GM18498 (cell line): ENCODE measurements around the gene WWC1.

ENCODE experiments used
- ATAC-seq: cut with Tn5 transposase; IDR thresholded peaks from one replicate; pipeline ENCODE4 v1.9.1; 2021; ENCODE audit warnings: mild to moderate bottlenecking, moderate library complexity; ENCODE audit not compliant: unreplicated experiment

WWC1 gene

DNA sequence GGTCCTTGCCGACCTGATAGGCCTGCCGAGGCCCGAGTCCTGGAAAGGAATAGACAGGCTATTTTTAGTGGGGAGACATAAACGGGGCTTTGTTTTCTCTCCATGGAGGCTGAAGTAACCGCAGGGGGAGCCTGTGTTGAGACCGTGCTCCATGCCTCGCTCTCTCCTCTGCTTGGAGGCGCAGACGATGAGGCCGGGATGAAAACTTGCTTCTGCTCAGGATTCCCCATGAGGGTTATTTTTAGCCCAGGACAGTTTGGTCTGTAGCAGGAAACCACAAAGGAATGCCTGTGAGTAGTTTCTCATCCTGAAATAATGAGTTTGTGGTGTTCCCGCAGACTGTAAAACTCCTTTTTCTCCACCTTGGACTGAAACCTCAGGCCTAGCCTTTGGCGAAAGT is 112.9 kb downstream of the WWC1 start:
- no peak for ATAC-seq

DNA sequence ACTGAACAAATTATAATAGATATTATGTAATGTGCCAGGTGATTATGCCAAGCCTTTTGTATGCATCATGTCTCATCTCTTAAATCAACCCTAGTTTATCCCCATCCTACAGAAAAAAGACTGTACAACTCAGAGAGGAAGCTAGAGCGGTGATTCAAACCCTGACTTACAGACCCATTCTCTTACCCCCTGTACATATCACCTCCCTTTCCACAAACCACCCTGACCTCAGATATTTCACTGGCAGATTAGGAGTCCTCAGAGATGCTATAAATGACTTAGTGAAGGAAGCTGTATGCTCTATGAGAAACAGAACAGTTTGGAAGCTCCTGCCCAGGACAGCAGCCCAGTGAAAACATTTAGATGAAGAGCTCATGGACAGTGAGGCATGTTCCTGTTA is 115.8 kb downstream of the WWC1 start:
- ATAC-seq: no peak

DNA sequence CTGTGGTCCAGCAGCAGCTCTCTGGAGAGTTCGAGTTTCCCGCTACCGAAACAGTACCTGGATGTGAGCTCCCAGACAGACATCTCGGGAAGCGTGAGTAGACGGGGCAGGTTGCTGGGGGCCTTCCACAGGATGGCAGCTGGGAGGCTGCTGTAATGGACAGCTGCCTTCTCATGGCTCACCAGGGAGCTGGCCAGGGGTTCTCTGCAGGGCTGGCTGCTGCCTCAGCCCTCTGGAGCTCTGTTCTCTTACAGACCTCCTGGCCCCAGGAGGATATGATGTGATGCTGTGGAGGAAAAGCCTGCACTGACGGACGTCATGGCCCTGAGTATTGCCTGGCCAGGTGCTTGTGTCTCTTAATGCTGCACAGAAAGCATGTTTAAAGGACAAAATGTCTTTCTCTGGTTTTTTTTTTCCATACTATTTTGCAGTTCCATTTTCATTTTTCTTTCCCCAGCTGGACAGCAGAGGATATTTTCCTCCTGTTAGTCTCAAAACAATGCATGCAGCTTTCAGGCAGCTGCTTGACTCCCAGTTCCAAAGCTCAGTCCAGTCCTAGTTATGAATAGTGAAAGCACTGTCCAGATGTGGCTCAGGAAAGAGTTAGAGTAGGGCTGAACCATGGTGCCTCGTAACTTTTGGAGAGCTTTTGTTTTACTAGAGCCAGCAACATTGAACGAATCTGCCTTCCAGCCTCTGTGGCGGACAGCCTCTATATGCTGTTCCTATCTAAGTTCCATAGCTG is 117.3 kb downstream of the WWC1 start:
- ATAC-seq: no peak

DNA sequence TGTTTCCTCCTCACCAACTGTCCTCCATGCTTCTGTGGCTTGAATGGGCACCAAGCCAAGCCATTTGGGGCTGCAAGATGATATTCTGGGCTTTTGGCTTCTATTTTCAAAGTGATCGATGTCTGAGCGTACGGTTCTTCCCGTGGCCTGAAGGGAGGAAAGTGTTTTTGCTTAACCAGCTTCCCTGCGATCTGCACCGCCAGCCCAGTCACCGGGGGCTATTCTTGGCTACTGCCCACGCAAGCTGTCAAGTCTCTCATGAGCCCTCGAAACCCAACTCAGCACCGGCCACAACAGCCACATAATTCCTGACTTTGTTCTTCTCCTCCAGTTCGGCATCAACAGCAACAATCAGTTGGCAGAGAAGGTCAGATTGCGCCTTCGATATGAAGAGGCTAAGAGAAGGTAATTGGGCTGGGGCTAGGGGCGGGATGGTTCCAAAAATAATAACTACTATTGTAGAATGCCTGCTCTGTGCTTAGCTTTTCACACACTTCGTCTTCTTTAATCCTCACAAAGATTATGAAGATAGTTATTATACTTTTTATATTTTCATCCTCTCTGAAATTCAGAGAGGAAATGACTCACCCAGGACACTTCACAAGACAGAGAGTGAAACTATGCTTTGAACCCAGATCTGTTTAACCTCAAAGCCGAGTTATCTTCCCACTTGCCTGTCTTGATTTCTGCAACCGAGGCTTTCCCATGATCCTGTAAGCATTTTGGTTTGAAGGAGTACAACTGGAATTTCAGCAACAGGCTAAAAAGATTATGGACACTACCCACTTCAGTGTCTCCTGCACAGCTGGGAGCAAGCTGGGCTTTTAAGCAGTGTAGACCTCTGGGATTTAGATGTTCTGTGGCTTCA is 118.4 kb downstream of the WWC1 start:
- ATAC-seq: peak; percentile 50

GRCh38 chr5:168411871-168412270 is 120.4 kb downstream of the WWC1 start:
- ATAC-seq: no peak

- ATAC-seq: no peak
Observed at GRCh38 chr5:168413062-168413461, 121.6 kb downstream of the WWC1 start.

- no peak for ATAC-seq
Observed at GRCh38 chr5:168413596-168413995, 122.2 kb downstream of the WWC1 start.

- no peak for ATAC-seq
Observed at GRCh38 chr5:168415401-168415800, 124.0 kb downstream of the WWC1 start.

DNA sequence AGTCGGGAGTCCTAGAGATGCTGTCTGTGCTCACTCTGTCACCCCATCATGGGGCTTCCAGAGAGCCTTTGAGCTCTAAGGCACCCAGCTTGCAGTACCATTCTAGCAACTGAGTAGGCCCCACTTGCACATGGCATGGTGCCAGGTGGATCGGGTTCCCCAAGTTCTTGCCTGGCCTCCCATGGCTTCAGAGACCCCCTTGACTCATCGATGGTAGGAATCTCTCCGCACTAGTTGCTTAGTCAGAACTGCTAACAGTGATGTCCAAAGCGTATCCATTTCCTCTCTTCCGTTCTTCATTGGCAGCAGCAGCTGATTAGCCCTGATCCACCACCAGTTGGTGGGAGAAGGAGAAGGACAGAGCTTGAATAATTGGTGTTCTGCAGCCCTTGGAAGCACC is 124.5 kb downstream of the WWC1 start:
- no peak for ATAC-seq

- no peak for ATAC-seq
Observed at GRCh38 chr5:168417731-168418429, 126.4 kb downstream of the WWC1 start.

DNA sequence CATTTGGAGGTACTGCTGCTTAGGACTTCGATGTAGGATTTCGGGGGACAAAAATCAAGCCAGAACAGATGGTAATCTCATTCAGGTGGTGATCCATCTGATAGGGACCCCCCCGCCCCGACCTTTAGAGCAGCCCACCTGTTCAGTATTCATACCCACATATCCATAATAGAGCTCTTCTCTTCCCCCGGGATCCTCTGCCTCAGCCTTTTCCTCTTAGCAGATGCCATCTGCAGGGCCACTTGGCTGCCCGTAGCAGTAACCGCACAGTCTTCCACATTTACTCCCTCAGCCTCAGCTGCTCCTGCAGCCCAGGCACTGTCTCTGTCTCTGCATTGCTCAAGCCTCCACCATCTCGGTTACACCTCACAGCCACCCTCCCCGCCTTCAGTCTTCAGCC is 129.0 kb downstream of the WWC1 start:
- ATAC-seq: no peak

GRCh38 chr5:168422431-168422830 is 131.0 kb downstream of the WWC1 start:
- no peak for ATAC-seq

DNA sequence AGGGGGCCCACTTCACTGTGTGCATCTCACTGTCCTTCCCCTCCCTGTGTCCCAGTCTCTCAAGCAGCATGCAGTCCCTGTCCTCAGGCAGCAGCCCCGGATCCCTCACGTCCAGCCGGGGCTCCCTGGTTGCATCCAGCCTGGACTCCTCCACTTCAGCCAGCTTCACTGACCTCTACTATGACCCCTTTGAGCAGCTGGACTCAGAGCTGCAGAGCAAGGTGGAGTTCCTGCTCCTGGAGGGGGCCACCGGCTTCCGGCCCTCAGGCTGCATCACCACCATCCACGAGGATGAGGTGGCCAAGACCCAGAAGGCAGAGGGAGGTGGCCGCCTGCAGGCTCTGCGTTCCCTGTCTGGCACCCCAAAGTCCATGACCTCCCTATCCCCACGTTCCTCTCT is 132.0 kb downstream of the WWC1 start:
- ATAC-seq: no peak

- ATAC-seq: no peak
Observed at GRCh38 chr5:168423971-168424370, 132.5 kb downstream of the WWC1 start.

- no peak for ATAC-seq
Observed at GRCh38 chr5:168424594-168425323, 133.3 kb downstream of the WWC1 start.

GRCh38 chr5:168426007-168426863 is 134.8 kb downstream of the WWC1 start:
- ATAC-seq: no peak

DNA sequence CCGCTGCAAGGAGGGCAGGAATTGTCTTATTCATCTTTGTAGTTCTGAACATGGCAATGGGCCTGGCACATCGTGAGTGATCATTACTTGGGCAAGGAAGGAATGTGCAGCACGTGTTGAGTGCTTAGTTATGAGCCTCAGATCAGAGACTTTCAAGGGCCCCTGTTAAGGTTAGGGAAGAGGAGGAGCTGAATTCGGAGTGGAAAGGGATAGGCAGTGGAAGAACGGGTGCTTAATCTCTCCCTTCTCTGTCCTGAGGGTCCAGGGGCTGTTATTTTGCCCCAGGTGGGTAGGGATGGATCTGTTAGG is 135.4 kb downstream of the WWC1 start:
- ATAC-seq: no peak

GRCh38 chr5:168427224-168427623 is 135.8 kb downstream of the WWC1 start:
- no peak for ATAC-seq

DNA sequence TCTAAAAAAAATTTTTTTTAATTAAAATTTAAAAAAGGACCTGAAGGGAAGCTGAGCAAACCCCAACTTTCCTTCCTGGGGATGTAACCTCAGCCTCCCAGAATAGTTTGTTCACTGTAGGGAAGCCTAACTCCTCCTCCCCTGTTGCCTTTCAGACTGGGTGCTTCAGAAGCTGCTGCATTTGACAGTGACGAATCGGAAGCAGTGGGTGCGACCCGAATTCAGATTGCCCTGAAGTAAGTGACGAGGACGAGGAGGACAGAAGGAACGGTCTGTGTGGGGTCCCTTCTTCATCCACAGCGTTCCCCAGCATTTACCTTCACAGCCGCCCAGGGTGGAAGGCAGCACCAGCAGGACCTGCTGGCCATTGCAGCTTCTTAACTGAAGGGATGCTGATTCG is 137.1 kb downstream of the WWC1 start:
- no peak for ATAC-seq

GRCh38 chr5:168430296-168430695 is 138.9 kb downstream of the WWC1 start:
- no peak for ATAC-seq
